ENCODE results near the gene DGKH.
"Not testable (repeated sequence)": the region's sequence is repeated elsewhere in the genome, so short reads cannot be mapped to it uniquely, and the experiment has no call there.

DNA sequence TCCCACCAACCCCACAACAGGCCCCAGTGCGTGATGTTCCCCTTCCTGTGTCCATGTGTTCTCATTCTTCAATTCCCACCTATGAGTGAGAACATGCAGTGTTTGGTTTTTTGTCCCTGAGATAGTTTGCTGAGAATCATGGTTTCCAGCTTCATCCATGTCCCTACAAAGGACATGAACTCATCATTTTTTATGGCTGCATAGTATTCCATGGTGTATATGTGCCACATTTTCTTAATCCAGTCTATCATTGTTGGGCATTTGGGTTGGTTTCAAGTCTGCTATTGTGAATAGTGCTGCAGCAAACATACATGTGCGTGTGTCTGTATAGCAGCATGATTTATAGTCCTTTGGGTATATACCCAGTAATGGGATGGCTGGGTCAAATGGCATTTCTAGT lies 92.6 kb downstream of the DGKH start:
- TF ChIP-seq, protein P1, sequence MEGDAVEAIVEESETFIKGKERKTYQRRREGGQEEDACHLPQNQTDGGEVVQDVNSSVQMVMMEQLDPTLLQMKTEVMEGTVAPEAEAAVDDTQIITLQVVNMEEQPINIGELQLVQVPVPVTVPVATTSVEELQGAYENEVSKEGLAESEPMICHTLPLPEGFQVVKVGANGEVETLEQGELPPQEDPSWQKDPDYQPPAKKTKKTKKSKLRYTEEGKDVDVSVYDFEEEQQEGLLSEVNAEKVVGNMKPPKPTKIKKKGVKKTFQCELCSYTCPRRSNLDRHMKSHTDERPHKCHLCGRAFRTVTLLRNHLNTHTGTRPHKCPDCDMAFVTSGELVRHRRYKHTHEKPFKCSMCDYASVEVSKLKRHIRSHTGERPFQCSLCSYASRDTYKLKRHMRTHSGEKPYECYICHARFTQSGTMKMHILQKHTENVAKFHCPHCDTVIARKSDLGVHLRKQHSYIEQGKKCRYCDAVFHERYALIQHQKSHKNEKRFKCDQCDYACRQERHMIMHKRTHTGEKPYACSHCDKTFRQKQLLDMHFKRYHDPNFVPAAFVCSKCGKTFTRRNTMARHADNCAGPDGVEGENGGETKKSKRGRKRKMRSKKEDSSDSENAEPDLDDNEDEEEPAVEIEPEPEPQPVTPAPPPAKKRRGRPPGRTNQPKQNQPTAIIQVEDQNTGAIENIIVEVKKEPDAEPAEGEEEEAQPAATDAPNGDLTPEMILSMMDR (IDR thresholded peaks at IDR 0.05): not testable (repeated sequence)
- not testable (repeated sequence) for TF ChIP-seq POLR2AphosphoS5 (IDR thresholded peaks at IDR 0.05; ENCODE audit: low read depth, low read length); SIN3A (IDR thresholded peaks at IDR 0.05; ENCODE audit: borderline replicate concordance, insufficient read depth, low read depth, low read length)
